ENCODE data around the gene FOXJ3. TPM values are rescaled to one million over a fixed set of nuclear protein-coding genes. Genes with fewer than 3 reads are reported as not detected.

Gene FOXJ3
- polyA plus RNA-seq, 1 of the 3 experiments (the other 2 are of a cell fraction), result 16.0 TPM

DNA sequence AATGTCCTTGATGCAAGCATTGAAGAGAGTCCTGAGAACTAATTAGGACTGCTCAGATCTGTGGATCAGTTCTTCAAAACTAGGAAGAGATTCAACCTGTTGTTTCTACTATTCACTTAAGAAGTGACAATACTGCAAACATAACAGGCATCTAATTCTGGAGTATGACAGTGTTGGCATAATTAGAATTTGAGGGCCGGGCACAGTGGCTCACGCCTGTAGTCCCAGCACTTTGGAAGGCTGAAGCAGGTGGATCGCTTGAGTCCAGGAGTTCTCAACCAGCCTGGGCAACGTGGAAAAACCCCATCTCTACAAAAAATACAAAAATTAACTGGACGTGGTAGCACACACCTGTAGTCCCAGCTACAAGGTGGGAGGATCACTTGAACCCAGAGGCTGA, 8.0 kb upstream of the FOXJ3 start:
- 55% methylated on average over 5 of the region's 5 CpGs for WGBS (ENCODE audit: low lambda C conversion rate)
- no peak overlapping the region for H3K9ac ChIP-seq
- H3K27me3 ChIP-seq (ENCODE audit: insufficient read depth), result no peaks in the 10 kb centered on the region
- H3K9me2 ChIP-seq, result no peaks in the 10 kb centered on the region
- ChIA-PET POLR2A (no interaction called here), CTCF (interaction anchor here (1.2 to 2.2 kb wide), 2 partner anchors 27 to 403 kb away, joined by 3 to 5 read pairs; no protein-coding TSS in a partner anchor)
- H4K20me1 ChIP-seq (ENCODE audit: insufficient read depth), result no peaks in the 10 kb centered on the region
- no peaks in the 10 kb centered on the region for H3K79me2 ChIP-seq (ENCODE audit: insufficient read depth)
- no peak overlapping the region for H3K27ac ChIP-seq (ENCODE audit: low read depth in 2 of 2, low read length in 1 of 2)
- H2AFZ ChIP-seq (ENCODE audit: low read depth), result no peak overlapping the region
- no peak overlapping the region for H3K4me3 ChIP-seq (ENCODE audit: low read depth in 2 of 2, low read length in 1 of 2)
- no peaks in the 10 kb centered on the region for H3K9me3 ChIP-seq
- no peak overlapping the region for H3K4me2 ChIP-seq
- no peak for DNase-seq
- TF ChIP-seq FOSL2 (IDR thresholded peaks at IDR 0.05; ENCODE audit: borderline replicate concordance, low read depth) (no peak), TEAD4 (IDR thresholded peaks at IDR 0.05; ENCODE audit: borderline replicate concordance, insufficient read depth) (no peak), JUND (IDR thresholded peaks at IDR 0.05) (no peak), EP300 (IDR thresholded peaks at IDR 0.05; ENCODE audit: borderline replicate concordance in 1 of 2, low read depth in 1 of 2, low read length in 1 of 2) (no peak), MXI1 (IDR thresholded peaks at IDR 0.05; ENCODE audit: low read depth, low read length) (no peak), MEF2A (IDR thresholded peaks at IDR 0.05; ENCODE audit: borderline replicate concordance, low read depth) (no peak), NFIC (IDR thresholded peaks at IDR 0.05; ENCODE audit: borderline replicate concordance) (no peak), ELF1 (IDR thresholded peaks at IDR 0.05) (no peak), SMC3 (IDR thresholded peaks at IDR 0.05; ENCODE audit: low read depth, low read length) (no peak), TCF12 (IDR thresholded peaks at IDR 0.05) (no peak), EZH2phosphoT487 (IDR thresholded peaks at IDR 0.05; ENCODE audit: borderline replicate concordance, low read depth) (no peak), POLR2AphosphoS5 (IDR thresholded peaks at IDR 0.05; ENCODE audit: low read depth, low read length) (no peak)
- TF ChIP-seq, protein P1, sequence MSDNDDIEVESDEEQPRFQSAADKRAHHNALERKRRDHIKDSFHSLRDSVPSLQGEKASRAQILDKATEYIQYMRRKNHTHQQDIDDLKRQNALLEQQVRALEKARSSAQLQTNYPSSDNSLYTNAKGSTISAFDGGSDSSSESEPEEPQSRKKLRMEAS (IDR thresholded peaks at IDR 0.05; ENCODE audit: low read depth), result no peak
- TF ChIP-seq, protein P2, sequence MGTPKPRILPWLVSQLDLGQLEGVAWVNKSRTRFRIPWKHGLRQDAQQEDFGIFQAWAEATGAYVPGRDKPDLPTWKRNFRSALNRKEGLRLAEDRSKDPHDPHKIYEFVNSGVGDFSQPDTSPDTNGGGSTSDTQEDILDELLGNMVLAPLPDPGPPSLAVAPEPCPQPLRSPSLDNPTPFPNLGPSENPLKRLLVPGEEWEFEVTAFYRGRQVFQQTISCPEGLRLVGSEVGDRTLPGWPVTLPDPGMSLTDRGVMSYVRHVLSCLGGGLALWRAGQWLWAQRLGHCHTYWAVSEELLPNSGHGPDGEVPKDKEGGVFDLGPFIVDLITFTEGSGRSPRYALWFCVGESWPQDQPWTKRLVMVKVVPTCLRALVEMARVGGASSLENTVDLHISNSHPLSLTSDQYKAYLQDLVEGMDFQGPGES (IDR thresholded peaks at IDR 0.05; ENCODE audit: low read depth, low read length), result no peak
- TF ChIP-seq, protein P3, sequence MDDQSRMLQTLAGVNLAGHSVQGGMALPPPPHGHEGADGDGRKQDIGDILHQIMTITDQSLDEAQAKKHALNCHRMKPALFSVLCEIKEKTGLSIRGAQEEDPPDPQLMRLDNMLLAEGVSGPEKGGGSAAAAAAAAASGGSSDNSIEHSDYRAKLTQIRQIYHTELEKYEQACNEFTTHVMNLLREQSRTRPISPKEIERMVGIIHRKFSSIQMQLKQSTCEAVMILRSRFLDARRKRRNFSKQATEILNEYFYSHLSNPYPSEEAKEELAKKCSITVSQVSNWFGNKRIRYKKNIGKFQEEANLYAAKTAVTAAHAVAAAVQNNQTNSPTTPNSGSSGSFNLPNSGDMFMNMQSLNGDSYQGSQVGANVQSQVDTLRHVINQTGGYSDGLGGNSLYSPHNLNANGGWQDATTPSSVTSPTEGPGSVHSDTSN (IDR thresholded peaks at IDR 0.05), result no peak
- no peaks in the 10 kb centered on the region for H3K4me1 ChIP-seq (ENCODE audit: control insufficient read depth in 1 of 2, insufficient read depth in 2 of 2, low read depth in 1 of 2, low read length in 1 of 2)
- H3F3A ChIP-seq (replicated peaks; ENCODE audit: insufficient read depth), result peaks cover 5% of the 10 kb centered on the region
- no peaks in the 10 kb centered on the region for H3K36me3 ChIP-seq (replicated peaks in 1 of 2; ENCODE audit: control insufficient read depth in 1 of 2, insufficient read depth in 2 of 2, low read length in 1 of 2)

DNA sequence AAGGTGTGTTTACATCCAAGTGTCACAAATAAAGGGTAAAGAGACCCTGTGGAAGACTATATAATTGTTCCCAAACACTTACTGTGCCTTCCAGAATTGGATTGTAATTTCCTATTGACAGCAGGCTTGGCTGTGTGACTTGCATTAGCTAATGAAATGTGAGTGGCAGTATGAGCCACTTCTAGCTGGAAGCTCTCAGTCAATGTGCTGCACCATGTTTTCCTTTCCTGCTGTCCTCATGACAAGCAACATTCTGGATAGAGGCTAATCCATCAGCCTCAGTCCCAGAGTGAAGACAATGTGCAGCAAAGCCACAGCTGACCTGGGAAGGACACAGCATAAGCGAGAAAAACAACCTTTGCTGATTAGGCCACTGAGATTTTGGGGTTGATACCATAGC, 5.9 kb upstream of the FOXJ3 start:
- Histone ChIP-seq H3K9me3 (no peaks in the 10 kb centered on the region), H3K27ac (ENCODE audit: low read depth in 2 of 2, low read length in 1 of 2) (no peak overlapping the region), H3K27me3 (ENCODE audit: insufficient read depth) (no peaks in the 10 kb centered on the region), H3K9ac (no peak overlapping the region), H3K4me3 (ENCODE audit: low read depth in 2 of 2, low read length in 1 of 2) (no peak overlapping the region), H4K20me1 (ENCODE audit: insufficient read depth) (no peaks in the 10 kb centered on the region), H3K9me2 (no peaks in the 10 kb centered on the region), H3K79me2 (ENCODE audit: insufficient read depth) (peaks cover 4% of the 10 kb centered on the region; the same call in 1 of the 2 replicates), H3K36me3 (replicated peaks in 1 of 2; ENCODE audit: control insufficient read depth in 1 of 2, insufficient read depth in 2 of 2, low read length in 1 of 2) (no peaks in the 10 kb centered on the region), H3K4me1 (ENCODE audit: control insufficient read depth in 1 of 2, insufficient read depth in 2 of 2, low read depth in 1 of 2, low read length in 1 of 2) (peaks cover 0 to 1% of the 10 kb centered on the region in 2 experiments; a peak in 2 of 4 replicates), H2AFZ (ENCODE audit: low read depth) (no peak overlapping the region), H3F3A (replicated peaks; ENCODE audit: insufficient read depth) (peaks cover 5% of the 10 kb centered on the region), H3K4me2 (no peak overlapping the region)
- ChIA-PET CTCF (no interaction called here), POLR2A (no interaction called here)
- 86% methylated on average over 1 of the region's 1 CpG for WGBS (ENCODE audit: low lambda C conversion rate)
- DNase-seq, result no peak
- TF ChIP-seq RFX5 (IDR thresholded peaks at IDR 0.05; ENCODE audit: low read length) (no peak), SMC3 (IDR thresholded peaks at IDR 0.05; ENCODE audit: low read depth, low read length) (no peak), ELF1 (IDR thresholded peaks at IDR 0.05) (no peak), EP300 (IDR thresholded peaks at IDR 0.05; ENCODE audit: borderline replicate concordance in 1 of 2, low read depth in 1 of 2, low read length in 1 of 2) (no peak), TCF12 (IDR thresholded peaks at IDR 0.05) (no peak), RXRA (IDR thresholded peaks at IDR 0.05; ENCODE audit: borderline replicate concordance, low read depth) (no peak), RAD21 (IDR thresholded peaks at IDR 0.05; ENCODE audit: low read length) (no peak), SIN3A (IDR thresholded peaks at IDR 0.05; ENCODE audit: borderline replicate concordance, low read depth, low read length) (no peak), FOXM1 (IDR thresholded peaks at IDR 0.05; ENCODE audit: low read depth) (no peak)
- TF ChIP-seq, protein P2 (IDR thresholded peaks at IDR 0.05; ENCODE audit: low read depth, low read length), result no peak
- TF ChIP-seq, protein P4, sequence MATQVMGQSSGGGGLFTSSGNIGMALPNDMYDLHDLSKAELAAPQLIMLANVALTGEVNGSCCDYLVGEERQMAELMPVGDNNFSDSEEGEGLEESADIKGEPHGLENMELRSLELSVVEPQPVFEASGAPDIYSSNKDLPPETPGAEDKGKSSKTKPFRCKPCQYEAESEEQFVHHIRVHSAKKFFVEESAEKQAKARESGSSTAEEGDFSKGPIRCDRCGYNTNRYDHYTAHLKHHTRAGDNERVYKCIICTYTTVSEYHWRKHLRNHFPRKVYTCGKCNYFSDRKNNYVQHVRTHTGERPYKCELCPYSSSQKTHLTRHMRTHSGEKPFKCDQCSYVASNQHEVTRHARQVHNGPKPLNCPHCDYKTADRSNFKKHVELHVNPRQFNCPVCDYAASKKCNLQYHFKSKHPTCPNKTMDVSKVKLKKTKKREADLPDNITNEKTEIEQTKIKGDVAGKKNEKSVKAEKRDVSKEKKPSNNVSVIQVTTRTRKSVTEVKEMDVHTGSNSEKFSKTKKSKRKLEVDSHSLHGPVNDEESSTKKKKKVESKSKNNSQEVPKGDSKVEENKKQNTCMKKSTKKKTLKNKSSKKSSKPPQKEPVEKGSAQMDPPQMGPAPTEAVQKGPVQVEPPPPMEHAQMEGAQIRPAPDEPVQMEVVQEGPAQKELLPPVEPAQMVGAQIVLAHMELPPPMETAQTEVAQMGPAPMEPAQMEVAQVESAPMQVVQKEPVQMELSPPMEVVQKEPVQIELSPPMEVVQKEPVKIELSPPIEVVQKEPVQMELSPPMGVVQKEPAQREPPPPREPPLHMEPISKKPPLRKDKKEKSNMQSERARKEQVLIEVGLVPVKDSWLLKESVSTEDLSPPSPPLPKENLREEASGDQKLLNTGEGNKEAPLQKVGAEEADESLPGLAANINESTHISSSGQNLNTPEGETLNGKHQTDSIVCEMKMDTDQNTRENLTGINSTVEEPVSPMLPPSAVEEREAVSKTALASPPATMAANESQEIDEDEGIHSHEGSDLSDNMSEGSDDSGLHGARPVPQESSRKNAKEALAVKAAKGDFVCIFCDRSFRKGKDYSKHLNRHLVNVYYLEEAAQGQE (IDR thresholded peaks at IDR 0.05; ENCODE audit: low read depth, low read length), result no peak
- TF ChIP-seq, protein P1 (IDR thresholded peaks at IDR 0.05; ENCODE audit: low read depth), result no peak
